Measurements from ENCODE around the gene VIL1.

GRCh38 chr2:218474527-218474926, 55.6 kb downstream of the VIL1 start:
- TF ChIP-seq MAFK (IDR thresholded peaks at IDR 0.05; ENCODE audit: low read depth, low read length) = no peak
- no peak for TF ChIP-seq RCOR1 (IDR thresholded peaks at IDR 0.05; ENCODE audit: insufficient replicate concordance, low read length)
